ENCODE results near the gene CCNI2. TPM values are rescaled to one million over a fixed set of nuclear protein-coding genes. Genes with fewer than 3 reads are reported as not detected.

CCNI2 gene
- total and polyA plus RNA-seq, 8 donors = 0.42 to 2.5 (median 1.1) TPM

GRCh38 chr5:132776938-132777208 lies 29.6 kb downstream of the CCNI2 start:
- peaks cover 0 to 57% of the 10 kb centered on the region in 2 donors for H3K27me3 ChIP-seq
- TF ChIP-seq CTCF (IDR thresholded peaks at IDR 0.05) = no peak
- no peaks in the 10 kb centered on the region for H3K9me3 ChIP-seq
- intact Hi-C loops (cut with DNase I) = no loop called here
- ATAC-seq (no peak), DNase-seq (no peak)
- peaks cover 14 to 28% of the 10 kb centered on the region in 2 donors for H3K4me1 ChIP-seq
- peak overlapping the region; percentile 56 to 73 for H3K27ac ChIP-seq
- H3K36me3 ChIP-seq = no peaks in the 10 kb centered on the region
- H3K4me3 ChIP-seq = peak overlapping the region; percentile 71 to 80

GRCh38 chr5:132777209-132778069 lies 30.2 kb downstream of the CCNI2 start, which contains the start of gene SEPTIN8:
TSS of gene SEPTIN8 (minus strand) at chr5:132777239. CDS start at chr5:132777137, 102 bp downstream.
- Histone ChIP-seq H3K4me3 (peak within 1 kb of the TSS; percentile 71 to 80), H3K4me1 (peaks cover 14 to 32% of the 10 kb centered on the region in 2 donors), H3K36me3 (no peaks in the 10 kb centered on the region), H3K27me3 (peaks cover 0 to 57% of the 10 kb centered on the region in 2 donors), H3K27ac (peak within 1 kb of the TSS; percentile 56 to 73), H3K9me3 (no peaks in the 10 kb centered on the region)
- peak; percentile 73 for ATAC-seq
- TF ChIP-seq CTCF (IDR thresholded peaks at IDR 0.05) = no peak
- peak; percentile 39 to 84 (median 55) for DNase-seq
- intact Hi-C loops (cut with DNase I) = no loop called here

- peaks cover 14 to 35% of the 10 kb centered on the region in 2 donors for H3K4me1 ChIP-seq
- H3K36me3 ChIP-seq = no peaks in the 10 kb centered on the region
- DNase-seq (no peak), ATAC-seq (no peak)
- no peaks in the 10 kb centered on the region for H3K9me3 ChIP-seq
- H3K27me3 ChIP-seq = peaks cover 0 to 63% of the 10 kb centered on the region in 2 donors
- no peak overlapping the region for H3K27ac ChIP-seq
- no peak for TF ChIP-seq CTCF (IDR thresholded peaks at IDR 0.05)
- intact Hi-C loops (cut with DNase I) = no loop called here
- peak overlapping the region; percentile 71 to 80 for H3K4me3 ChIP-seq
Measured at GRCh38 chr5:132778129-132778528, 30.9 kb downstream of the CCNI2 start.

GRCh38 chr5:132778856-132779255 lies 31.6 kb downstream of the CCNI2 start:
- H3K4me3 ChIP-seq = no peak overlapping the region
- H3K27ac ChIP-seq = no peak overlapping the region
- TF ChIP-seq CTCF (IDR thresholded peaks at IDR 0.05) = no peak
- intact Hi-C loops (cut with DNase I) = no loop called here
- peaks cover 14 to 35% of the 10 kb centered on the region in 2 donors for H3K4me1 ChIP-seq
- no peak for DNase-seq
- no peaks in the 10 kb centered on the region for H3K36me3 ChIP-seq
- H3K27me3 ChIP-seq = peaks cover 0 to 70% of the 10 kb centered on the region in 2 donors
- H3K9me3 ChIP-seq = no peaks in the 10 kb centered on the region
- ATAC-seq = no peak

GRCh38 chr5:132779961-132780360 lies 32.7 kb downstream of the CCNI2 start:
- H3K9me3 ChIP-seq = no peaks in the 10 kb centered on the region
- no peaks in the 10 kb centered on the region for H3K36me3 ChIP-seq
- H3K4me1 ChIP-seq = peaks cover 9 to 33% of the 10 kb centered on the region in 2 donors
- no peak for TF ChIP-seq CTCF (IDR thresholded peaks at IDR 0.05)
- no peak for ATAC-seq
- no peak for DNase-seq
- intact Hi-C loops (cut with DNase I) = no loop called here
- no peak overlapping the region for H3K27ac ChIP-seq
- no peak overlapping the region for H3K4me3 ChIP-seq
- H3K27me3 ChIP-seq = peaks cover 0 to 67% of the 10 kb centered on the region in 2 donors

Data from left lung (tissue), 10 donors.